ENCODE results near the gene CROCC2. TPM values are rescaled to one million over a fixed set of nuclear protein-coding genes. Genes with fewer than 3 reads are reported as not detected.

Gene CROCC2
- total RNA-seq, 1 donor from 2014 or later: 3.4 TPM

GRCh38 chr2:240885566-240885965, 20.6 kb upstream of the CROCC2 start:
- TF ChIP-seq, protein P1, sequence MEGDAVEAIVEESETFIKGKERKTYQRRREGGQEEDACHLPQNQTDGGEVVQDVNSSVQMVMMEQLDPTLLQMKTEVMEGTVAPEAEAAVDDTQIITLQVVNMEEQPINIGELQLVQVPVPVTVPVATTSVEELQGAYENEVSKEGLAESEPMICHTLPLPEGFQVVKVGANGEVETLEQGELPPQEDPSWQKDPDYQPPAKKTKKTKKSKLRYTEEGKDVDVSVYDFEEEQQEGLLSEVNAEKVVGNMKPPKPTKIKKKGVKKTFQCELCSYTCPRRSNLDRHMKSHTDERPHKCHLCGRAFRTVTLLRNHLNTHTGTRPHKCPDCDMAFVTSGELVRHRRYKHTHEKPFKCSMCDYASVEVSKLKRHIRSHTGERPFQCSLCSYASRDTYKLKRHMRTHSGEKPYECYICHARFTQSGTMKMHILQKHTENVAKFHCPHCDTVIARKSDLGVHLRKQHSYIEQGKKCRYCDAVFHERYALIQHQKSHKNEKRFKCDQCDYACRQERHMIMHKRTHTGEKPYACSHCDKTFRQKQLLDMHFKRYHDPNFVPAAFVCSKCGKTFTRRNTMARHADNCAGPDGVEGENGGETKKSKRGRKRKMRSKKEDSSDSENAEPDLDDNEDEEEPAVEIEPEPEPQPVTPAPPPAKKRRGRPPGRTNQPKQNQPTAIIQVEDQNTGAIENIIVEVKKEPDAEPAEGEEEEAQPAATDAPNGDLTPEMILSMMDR (IDR thresholded peaks at IDR 0.05): no peak

GRCh38 chr2:240886023-240886565, 20.0 kb upstream of the CROCC2 start:
- DNase-seq (peak; percentile 19), ATAC-seq (no peak)
- Histone ChIP-seq H3K4me1 (no peaks in the 10 kb centered on the region), H3K9me3 (no peaks in the 10 kb centered on the region), H3K4me3 (no peak overlapping the region), H3K27me3 (ENCODE audit: low read depth) (no peaks in the 10 kb centered on the region), H3K27ac (no peak overlapping the region), H3K36me3 (no peaks in the 10 kb centered on the region)
- intact Hi-C loops (cut with DNase I): no loop called here
- TF ChIP-seq, protein P1 (IDR thresholded peaks at IDR 0.05): no peak

More at GRCh38 chr2:240885566-240885965, 20.6 kb upstream of the CROCC2 start:
- H3K27me3 ChIP-seq (ENCODE audit: low read depth): no peaks in the 10 kb centered on the region
- no peaks in the 10 kb centered on the region for H3K9me3 ChIP-seq
- H3K4me1 ChIP-seq: no peaks in the 10 kb centered on the region
- H3K4me3 ChIP-seq: no peak overlapping the region
- DNase-seq (peak; percentile 11), ATAC-seq (no peak)
- no peaks in the 10 kb centered on the region for H3K36me3 ChIP-seq
- H3K27ac ChIP-seq: no peak overlapping the region
- intact Hi-C loops (cut with DNase I): no loop called here

DNA sequence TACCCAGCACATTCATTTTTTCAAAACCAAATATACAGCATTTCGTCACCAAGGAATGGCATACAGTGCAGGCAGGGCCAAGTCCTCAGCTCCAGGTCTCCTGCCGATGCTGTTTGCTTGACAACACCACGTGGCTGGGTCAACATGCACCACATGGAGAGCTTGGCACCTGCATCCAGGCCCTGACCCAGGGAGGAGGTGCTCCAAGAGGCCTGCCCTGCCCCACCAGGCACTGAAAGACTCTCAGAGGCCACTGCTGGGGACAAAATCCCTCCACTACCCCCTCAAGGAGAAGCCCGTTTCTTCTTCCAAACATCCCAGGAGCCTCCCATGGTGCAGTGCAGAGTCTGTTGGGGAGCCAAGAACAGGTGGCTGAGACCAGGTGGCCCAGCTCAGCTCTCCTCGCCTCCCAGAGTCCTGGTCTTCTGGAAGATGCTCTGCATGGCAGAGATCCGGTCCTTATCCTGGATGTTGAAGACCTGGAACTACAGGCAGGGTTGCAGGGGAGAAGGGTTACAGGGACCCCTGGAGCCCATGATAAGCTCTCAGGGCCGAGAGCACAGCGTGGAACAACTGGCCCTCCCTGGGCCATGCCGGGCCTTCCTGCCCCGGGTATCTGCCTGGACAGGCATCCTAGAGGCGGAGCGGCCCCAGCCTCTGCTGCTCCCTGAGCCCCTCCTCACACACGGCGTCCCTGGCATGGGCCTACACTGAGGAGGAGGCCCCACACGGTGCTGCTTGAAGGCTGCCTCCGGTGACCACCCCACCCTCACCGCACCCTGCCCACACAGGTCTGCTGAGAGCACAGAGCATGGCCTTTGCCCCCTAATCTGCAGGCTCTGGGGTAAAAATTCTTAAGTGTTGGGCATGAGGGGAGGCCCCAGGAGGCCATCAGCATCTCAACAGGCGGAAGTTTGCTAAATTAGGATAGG, 19.2 kb upstream of the CROCC2 start:
- Histone ChIP-seq H3K4me1 (no peaks in the 10 kb centered on the region), H3K27me3 (ENCODE audit: low read depth) (no peaks in the 10 kb centered on the region), H3K4me3 (no peak overlapping the region), H3K36me3 (no peaks in the 10 kb centered on the region), H3K27ac (no peak overlapping the region), H3K9me3 (no peaks in the 10 kb centered on the region)
- TF ChIP-seq, protein P1 (IDR thresholded peaks at IDR 0.05): no peak
- peak; percentile 7 to 30 for ATAC-seq
- peak; percentile 42 for DNase-seq
- intact Hi-C loops (cut with DNase I): no loop called here

DNA sequence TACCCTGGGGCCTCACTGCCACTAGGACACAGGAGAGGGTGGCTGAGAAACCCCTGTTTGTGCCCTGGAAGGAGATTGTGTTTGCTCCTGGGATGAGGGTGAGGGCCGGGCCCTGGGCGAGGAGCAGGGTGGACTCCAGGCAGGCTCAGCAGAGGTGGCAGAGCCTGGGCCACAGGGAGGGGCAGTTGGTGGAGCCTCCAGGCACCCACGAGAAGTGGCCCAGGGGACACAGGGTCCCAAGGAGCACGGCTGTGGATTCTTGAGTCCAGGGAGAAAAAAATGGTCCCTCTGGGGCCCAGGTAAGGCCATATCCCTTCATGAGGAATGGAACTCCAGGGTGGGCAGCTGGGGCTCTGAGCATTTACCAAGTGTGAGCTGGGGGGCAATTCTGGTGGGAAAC, 18.5 kb upstream of the CROCC2 start:
- intact Hi-C loops (cut with DNase I): no loop called here
- H3K4me3 ChIP-seq: no peak overlapping the region
- H3K4me1 ChIP-seq: no peaks in the 10 kb centered on the region
- H3K27ac ChIP-seq: no peak overlapping the region
- ATAC-seq: no peak
- no peaks in the 10 kb centered on the region for H3K9me3 ChIP-seq
- no peaks in the 10 kb centered on the region for H3K36me3 ChIP-seq
- H3K27me3 ChIP-seq (ENCODE audit: low read depth): no peaks in the 10 kb centered on the region
- DNase-seq: no peak
- TF ChIP-seq, protein P1 (IDR thresholded peaks at IDR 0.05): no peak

DNA sequence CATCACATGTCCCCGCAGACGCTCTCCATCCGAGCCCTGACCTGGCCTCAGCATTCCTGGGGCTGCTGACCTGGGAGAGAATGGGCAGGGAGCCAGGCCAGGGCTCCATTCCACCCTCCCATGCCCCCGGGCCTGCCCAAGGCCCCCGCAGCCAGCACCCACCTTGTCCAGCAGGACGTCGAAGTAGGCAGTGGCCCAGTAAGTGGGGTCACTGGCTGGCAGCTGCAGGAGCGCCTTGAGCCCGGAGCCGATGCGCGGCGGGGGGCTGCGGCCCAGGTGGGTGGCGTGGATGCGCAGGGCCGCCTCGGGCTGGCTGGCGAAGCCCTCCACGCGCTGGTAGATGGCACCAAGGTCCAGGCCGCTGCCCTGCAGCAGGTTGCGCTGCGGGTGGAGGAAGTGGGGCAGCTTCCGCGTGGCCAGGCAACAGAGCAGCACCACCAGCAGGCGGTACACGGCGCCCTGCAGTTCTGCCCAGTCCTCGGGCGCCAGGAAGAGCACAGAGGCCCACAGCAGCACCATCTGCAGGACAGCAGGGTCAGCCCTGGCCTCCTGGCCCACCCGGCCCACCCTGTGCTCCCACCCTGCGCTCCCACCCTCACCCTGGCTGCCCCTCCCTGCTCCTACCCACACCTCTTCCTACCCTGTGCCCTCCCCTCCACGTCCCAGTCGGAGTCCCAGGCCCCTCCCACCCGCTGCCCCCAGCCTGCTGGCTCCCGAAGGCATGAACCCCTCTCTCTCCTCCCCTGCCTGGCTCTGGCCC, 17.8 kb upstream of the CROCC2 start:
- H3K27me3 ChIP-seq (ENCODE audit: low read depth): no peaks in the 10 kb centered on the region
- intact Hi-C loops (cut with DNase I): no loop called here
- TF ChIP-seq, protein P1 (IDR thresholded peaks at IDR 0.05): no peak
- H3K9me3 ChIP-seq: no peaks in the 10 kb centered on the region
- H3K4me3 ChIP-seq: no peak overlapping the region
- H3K27ac ChIP-seq: no peak overlapping the region
- ATAC-seq: no peak
- H3K4me1 ChIP-seq: no peaks in the 10 kb centered on the region
- H3K36me3 ChIP-seq: no peaks in the 10 kb centered on the region
- peak; percentile 37 for DNase-seq

Measured in lower lobe of right lung (tissue), 2 donors.